ENCODE results near the gene GMEB1.
A peak's percentile ranks its signal among the peaks of the same experiment; 100 is the strongest.
"Not testable (repeated sequence)": the region's sequence is repeated elsewhere in the genome, so short reads cannot be mapped to it uniquely, and the experiment has no call there.

The GMEB1 gene

GRCh38 chr1:28668191-28668955 lies at the start of gene GMEB1:
Gene GMEB1 (plus strand): TSS chr1:28668784. CDS start chr1:28683613, 14,829 bp downstream.
- peak; percentile 86 for DNase-seq

DNA sequence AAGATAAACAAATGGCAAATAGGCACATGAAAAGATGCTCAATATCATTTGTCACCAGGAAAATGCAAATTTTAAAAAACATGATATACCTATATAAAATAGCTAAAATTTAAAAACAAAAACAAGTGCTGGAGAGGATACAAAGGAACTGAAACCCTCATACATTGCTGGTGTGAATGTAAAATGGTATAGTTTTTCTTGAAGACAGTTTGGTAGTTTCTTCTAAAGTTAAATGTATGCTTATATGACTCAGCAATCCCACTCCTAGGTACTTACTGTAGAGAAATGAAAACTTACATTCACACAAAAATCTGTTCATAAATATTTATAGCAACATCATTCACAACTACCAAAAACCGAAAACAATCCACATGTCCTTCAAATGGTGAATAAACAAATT lies 36.9 kb upstream of the GMEB1 start:
- DNase-seq, result no peak

DNA sequence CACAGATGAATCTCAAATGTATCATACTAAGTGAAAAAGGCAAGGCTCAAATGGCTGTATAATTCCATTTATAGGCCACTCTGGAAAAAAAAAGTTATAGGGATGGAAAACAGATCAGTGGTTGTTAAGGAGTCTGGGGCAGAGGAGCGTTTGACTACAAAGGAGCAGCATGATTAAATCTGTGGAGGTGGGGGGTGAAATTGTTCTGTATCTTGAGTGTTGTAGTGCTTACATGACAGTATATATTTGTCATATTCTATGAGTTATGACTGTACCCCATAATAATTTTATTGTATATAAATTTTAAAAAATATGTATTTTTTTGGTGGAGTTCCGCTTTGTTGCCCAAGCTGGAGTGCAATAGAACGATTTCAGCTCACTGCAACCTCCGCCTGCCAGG lies 36.0 kb upstream of the GMEB1 start:
- DNase-seq, result no peak

DNA sequence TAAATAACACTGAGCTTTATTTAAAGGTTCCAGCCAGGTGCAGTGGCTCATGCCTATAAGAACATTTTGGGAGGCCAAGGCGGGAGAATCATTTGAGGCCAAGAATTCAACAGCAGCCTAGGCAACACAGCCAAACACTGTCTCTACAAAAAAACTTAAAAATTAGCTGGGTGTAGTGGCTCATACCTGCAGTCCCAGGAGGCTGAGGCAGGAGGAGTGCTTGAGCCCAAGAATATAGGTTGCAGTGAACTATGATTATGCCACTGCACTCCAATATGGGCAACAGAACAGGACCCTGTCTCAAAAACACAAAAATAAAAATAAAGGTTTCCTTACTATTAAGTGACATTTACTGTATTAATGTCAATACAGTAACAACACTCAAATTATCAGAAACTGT lies 27.8 kb upstream of the GMEB1 start:
- peak; percentile 17 for DNase-seq

GRCh38 chr1:28642056-28642846 lies 26.3 kb upstream of the GMEB1 start:
- no peak for DNase-seq

DNA sequence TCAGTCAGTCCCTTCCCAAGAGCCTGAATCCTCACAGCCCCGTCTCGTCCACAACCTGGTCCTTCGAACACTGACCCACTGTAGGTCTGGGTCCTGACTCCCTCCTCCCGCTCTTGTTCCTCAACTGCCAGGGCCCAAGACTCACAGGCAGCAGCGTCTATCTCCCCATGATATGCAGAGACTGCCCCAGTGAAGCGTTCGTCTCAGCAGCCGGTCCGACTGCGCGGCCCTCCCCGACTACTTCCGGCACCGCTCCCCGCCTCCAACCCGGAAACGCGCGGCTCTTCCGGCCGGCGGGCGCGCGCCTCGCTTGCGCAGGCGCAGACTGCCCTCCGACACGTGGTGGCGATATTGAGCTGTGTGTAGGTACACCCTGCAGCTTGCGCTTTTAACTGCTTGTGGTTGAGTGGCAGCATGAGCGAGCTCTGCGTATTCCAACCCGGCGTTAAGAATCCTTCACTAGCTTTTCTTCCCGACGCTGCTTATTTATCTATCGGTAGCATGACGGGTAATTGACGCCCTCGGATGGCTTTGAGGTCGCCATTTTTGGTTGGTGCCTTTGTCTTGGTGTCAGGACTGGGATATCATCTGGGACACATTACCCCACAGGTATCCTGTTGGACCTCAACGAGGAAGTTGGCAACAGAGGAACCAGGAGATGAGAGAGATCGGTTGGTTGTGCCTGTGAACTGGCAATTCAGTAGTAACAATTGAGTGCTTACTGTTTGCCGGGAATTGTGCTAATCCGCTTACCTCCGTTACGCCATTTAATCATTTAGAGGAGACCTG lies 25.5 kb upstream of the GMEB1 start, which contains the start of gene TAF12:
TAF12 (minus strand) TSS at position 221 of the 789 bp plus-strand sequence. CDS start 20,986 bp downstream, outside the sequence.
- DNase-seq, result peak; percentile 95

GRCh38 chr1:28644494-28644893 lies 24.1 kb upstream of the GMEB1 start:
- DNase-seq, result no peak

- not testable (repeated sequence) for DNase-seq
Observed at GRCh38 chr1:28645406-28645805, 23.2 kb upstream of the GMEB1 start.

- DNase-seq, result no peak
Observed at GRCh38 chr1:28646040-28646439, 22.5 kb upstream of the GMEB1 start.

DNA sequence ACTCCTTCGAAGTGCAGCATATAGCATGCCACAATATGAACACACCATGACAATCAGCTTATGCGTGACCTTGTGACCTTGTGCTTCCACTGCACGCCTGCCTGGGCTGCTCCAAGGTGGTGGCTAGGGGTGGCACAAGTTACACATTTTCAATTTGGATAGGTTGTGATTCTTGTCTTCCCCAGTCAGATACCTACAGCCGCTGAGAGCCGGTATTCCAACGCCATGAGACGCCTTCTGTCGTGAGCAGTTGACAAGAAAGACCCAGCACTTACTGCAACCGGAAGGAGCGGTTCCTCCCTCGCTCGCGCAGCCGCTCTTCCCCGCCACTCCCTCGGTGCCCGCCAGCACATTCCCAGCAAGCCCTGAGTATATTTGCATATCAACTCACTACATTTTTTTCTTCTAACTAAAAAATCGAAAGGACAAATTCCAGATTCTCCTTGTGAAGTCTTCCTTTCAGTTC lies 20.5 kb upstream of the GMEB1 start:
- peak; percentile 94 for DNase-seq

DNA sequence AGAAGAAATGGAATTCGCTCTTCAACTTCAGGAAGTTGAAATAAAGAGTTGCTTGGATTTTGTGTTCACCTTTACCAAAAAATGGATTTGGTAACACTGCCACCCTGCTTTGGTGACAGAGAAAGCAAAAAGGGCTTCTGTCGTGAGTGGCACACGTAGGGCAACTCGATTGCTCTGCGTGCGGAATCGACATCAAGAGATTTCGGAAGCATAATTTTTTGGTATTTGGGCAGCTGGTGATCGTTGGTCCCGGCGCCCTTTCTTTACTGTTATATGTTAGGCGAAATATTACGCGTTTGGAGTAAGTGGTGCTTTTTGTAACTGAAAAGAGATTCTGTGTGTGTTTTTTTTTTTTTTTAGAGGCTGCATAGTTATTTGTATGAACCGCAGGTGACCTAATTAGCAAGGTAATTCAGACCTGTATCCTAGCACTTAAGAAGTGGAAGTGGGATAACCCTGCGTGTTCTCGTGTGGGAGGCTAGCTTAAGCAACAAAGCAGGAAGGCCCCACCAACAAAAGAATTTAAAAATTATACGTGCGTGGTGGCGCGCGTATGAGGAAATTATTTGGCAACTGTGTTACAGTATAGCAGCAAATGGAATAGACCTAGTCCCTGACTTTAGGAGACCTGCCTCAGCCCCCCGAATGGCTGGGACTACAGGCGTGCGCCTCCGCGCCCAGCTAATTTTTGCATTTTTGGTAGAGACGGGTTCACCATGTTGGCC lies 19.9 kb upstream of the GMEB1 start, which contains the start of gene RNU11:
RNU11 (plus strand) TSS at position 127 of the 725 bp plus-strand sequence.
- DNase-seq, result peak; percentile 91

DNA sequence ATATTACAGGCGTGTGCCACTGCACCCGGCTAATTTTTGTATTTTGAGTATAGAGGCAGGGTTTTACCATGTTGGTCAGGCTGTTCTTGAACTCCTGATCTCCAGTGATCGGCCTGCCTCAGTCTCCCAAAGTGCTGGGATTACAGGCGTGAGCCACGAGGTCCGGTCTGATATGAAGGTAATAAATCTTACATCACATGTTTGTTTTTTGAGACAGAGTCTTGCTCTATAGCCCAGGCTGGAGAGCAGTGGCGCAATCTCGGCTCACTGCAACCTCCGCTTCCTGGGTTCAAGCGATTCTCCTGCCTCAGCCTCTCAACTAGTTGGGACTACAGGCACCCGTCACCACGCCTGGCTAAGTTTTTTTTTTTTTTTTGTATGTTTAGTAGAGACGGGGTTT lies 15.5 kb upstream of the GMEB1 start:
- DNase-seq, result not testable (repeated sequence)

DNA sequence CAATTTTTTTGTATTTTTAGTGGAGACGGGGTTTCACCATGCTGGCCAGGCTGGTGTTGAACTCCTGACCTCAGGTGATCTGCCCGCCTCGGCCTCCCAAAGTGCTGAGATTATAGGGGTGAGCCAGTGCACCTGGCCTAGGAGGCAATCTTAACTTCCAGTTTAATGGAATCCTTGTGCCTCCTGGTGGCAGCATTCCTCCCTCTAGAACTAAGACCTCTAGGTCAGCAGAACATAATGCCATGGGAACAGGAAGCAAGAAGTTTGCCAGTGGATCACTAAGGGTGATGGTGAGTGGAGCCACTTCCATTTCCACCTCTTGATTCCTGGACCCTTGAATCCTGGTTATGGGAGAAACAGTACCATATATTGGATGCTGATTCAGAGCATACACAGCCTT lies 14.7 kb upstream of the GMEB1 start:
- DNase-seq, result not testable (repeated sequence)

DNA sequence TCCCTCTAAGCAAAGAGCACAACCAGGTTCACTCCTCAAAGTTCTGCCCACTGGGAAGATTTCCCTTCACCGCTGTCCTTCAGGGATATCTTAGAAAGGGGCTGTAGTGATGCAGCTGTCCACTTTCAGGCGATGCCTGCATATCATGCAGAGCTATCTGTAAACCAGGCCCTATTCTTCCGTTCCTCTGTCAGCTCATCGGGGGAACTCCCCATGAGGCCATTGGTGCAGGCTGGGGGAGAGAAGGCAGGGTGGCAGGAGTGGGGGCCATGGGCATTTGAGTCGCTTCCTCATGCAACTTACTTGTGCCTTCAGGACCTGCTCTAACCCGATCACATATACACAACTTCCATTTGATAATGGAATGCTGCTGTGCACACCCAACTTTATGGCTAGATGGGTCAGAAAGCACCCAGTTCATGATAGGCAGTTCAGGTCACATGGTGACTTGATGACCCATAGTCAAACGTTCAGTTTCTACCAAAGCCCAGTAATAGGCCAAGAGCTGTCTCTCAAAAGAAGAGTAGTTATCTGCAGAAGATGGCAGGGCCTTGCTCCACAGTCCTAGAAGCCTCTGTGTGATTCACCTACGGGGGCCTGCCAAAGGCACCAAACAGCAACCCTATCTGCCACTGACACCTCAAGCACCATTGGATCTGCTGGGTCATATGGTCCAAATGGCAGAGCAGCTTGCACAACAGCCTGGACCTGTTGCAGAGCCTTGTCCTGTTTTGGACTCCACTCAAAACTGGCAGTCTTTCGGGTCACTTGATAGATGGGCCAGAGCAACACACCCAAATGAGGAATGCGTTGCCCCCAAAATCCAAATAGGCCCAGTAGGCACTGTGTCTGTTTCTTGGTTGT lies 12.9 kb upstream of the GMEB1 start:
- DNase-seq, result not testable (repeated sequence)

DNA sequence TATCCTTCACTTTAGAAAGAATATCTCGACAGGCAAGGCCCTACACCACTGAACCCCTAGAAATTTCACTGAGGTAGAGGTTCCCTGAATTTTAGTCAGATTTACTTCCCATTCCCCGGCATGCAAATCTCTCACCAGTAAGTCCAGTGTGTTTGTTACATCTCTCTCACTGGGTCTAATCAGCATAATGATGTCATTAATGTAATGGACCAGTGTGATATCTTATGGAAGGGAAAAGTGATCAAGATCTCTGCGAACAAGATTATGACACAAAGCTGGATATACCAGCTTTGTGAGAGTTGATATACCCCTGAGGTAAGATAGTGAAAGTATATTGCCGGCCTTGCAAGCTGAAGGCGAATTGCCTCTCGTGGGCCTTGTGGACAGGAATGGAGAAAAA lies 12.2 kb upstream of the GMEB1 start:
- DNase-seq, result no peak

DNA sequence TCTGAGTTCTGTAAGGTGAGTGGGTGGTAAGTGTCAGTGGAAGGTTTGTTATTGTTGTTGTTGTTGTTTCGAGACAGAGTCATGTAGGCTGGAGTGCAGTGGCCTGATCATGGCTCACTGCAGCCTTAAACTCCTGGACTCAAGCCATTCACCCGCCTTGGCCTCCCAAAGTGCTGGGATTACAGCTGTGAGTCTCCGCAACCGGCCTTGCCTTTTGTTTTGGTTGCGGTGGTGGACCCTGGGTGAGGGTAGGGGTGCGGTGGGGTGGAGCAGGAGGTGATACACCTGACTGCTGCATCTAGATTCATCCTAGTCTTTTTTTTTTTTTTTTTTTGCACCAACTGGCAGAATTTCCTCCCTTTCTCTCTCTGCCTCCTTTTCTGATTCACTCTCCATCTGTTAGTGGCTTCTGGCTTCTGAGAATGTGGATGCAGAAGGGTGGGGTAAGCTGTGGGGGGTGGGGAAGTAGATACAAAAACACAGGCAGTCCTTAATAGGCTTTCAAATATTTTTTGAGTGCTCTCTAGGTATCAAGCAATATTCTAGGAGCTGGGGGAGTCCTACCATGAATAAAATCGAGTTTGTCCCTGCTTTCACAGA lies 4.6 kb upstream of the GMEB1 start:
- DNase-seq, result no peak

GRCh38 chr1:28666806-28667205 lies 1.8 kb upstream of the GMEB1 start:
- no peak for DNase-seq

DNA sequence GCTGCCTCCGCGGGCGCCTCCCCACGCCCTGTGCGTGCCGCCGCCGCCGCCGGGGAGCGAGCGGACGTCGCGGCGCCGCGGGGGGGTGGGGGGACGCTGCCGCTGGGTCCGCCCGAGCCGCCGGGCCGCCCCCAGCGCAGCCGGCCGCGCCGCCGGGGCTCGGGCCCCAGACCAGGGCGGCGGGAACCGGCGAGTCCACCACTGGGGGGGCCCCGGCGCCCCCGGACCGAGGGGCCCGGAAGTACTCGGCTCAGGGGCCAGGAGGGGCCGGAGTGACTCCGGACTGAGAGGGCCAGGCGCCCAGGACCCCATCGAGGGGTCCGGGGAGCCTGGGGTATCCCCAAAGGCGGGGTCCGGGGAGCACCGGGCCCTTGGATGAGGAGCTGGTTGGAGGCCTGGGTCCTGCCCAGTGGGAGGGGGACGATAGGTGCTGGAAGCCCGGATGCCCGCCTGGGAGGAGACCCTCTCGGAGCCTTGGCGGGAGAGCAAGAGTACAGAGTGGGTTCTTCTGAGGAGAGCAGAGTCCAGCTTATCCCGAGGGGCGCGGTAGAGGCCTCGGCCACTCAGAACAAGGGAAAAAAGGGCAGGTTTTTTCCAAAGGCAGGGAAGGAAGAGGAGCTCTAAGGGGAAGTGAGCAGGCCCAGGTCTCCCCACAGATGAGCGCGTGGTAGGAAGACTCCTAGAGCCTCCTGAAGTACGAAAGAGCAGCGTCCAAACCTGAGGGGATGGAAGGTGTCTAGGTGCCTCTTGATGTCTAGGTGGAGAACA lies 556 bp downstream of the GMEB1 start:
- DNase-seq, result peak; percentile 86

DNA sequence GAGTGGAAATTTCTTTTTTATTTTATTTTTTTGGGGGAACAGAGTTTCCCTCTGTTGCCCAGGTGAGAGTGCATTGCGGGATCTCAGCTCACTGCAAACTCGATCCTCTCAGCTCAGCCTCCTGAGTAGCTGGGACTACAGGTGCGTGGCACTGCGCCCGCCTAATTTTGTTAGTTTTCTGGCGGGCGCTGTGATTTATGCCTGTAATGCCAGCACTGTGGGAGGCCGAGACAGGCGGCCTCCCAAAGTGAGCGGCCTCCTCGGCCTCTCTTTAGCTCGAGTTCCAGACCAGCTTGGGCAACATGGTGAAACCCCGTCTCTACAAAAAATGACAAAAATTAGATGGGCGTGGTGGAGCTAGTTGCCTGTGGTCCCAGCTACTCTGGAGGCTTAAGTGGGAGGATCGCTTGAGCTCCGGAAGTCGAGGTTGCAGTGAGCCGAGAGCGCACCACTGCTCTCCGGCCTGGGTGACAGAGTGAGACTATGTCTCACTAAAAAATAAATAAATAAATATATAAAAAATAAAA lies 2.7 kb downstream of the GMEB1 start:
- DNase-seq, result no peak

- DNase-seq, result not testable (repeated sequence)
Observed at GRCh38 chr1:28672971-28673370, 4.4 kb downstream of the GMEB1 start.
